HCT116 (cell line): ENCODE measurements around the gene JAG1. TPM values are rescaled to one million over a fixed set of nuclear protein-coding genes. Genes with fewer than 3 reads are reported as not detected.

Experiments used
- ATAC-seq: fragments of 200-7000 bp; cut with Tn5 transposase; 2 replicates; pipeline ENCODE4 v1.9.1; 2020; ENCODE audit warnings: mild to moderate bottlenecking, moderate library complexity
- BruUV-seq: library from RNA; stranded (reverse); fragments of 400-500 nt; replicated peaks from 2 replicates; lab custom pipeline; 2021; lab: Mats Ljungman, UMichigan
- CTCF ChIA-PET: fragments of 300-600 bp; sonication (Branson Sonifier 250); formaldehyde crosslinking; loops from one replicate; lab custom pipeline; 2021; ENCODE audit warnings: antibody characterized with exemption; lab: Charles Lee
- POLR2A ChIA-PET: fragments of 300-600, 350-600 bp; sonication (Branson Sonifier 250); formaldehyde crosslinking; loops from one replicate; lab custom pipeline; 2021; ENCODE audit warnings: antibody characterized with exemption; lab: Charles Lee
- RAD21 ChIA-PET, 2 experiments: fragments of 300-600 bp; sonication (Branson Sonifier 250); formaldehyde crosslinking; loops; one replicate each; lab custom pipeline; 2023; ENCODE audit warnings: low total read pairs in 2 of 2; ENCODE audit not compliant: uncharacterized antibody in 2 of 2, unreplicated experiment in 2 of 2, low non-redundant PET in 1 of 2; lab: Charles Lee
- DNase-seq: peaks from one replicate; pipeline ENCODE4 v3.0.0-alpha.2; 2010; ENCODE audit warnings: low read depth, low spot score
- H2AFZ ChIP-seq: fragments of 200-600 bp; shearing (Covaris generic), sonication (generic); 2 replicates; pipeline ENCODE4 v1.6.1; 2017; ENCODE audit warnings: low read depth, mixed run types, mixed read lengths, antibody characterized with exemption, low read length; ENCODE audit not compliant: poor library complexity, severe bottlenecking
- H3K27ac ChIP-seq: 2 replicates; pipeline ENCODE4 v1.5.1; 2012; ENCODE audit warnings: low read depth, low read length
- H3K27me3 ChIP-seq: fragments of 200-600 bp; sonication (generic); 2 replicates; pipeline ENCODE4 v1.6.1; 2016; ENCODE audit warnings: mixed run types, low read length, mixed read lengths; ENCODE audit not compliant: insufficient read depth
- H3K36me3 ChIP-seq, 2 experiments: fragments of 200-500 bp in 1 of 2; fragments of 200-600 bp in 1 of 2; sonication (Bioruptor generic) in 1 of 2; sonication (generic) in 1 of 2; 2 replicates each; pipeline versions ENCODE4 v1.5.1 to v1.6.1; 2014 to 2016; ENCODE audit warnings: low read length in 2 of 2, inconsistent platforms in 1 of 2, mixed read lengths in 1 of 2, mixed run types in 1 of 2; ENCODE audit not compliant: insufficient read depth in 2 of 2, control insufficient read depth in 1 of 2
- H3K4me1 ChIP-seq, 2 experiments: fragments of 200-600 bp in 1 of 2; sonication (generic) in 1 of 2; 2 replicates each; pipeline versions ENCODE4 v1.5.1 to v1.6.1; 2012 to 2017; ENCODE audit warnings: low read length in 2 of 2, inconsistent platforms in 1 of 2, mild to moderate bottlenecking in 1 of 2, mixed read lengths in 1 of 2, mixed run types in 1 of 2, moderate library complexity in 1 of 2; ENCODE audit not compliant: insufficient read depth in 2 of 2, control insufficient read depth in 1 of 2
- H3K4me2 ChIP-seq: fragments of 200-600 bp; sonication (generic); 2 replicates; pipeline ENCODE4 v1.6.1; 2017; ENCODE audit warnings: mixed run types, low read length, mixed read lengths
- H3K4me3 ChIP-seq, 2 experiments: fragments of 200-600 bp in 1 of 2; sonication (generic) in 1 of 2; replicated peaks in 1 of 2; 2 replicates each; pipeline ENCODE4 v1.5.1; 2011 to 2016; ENCODE audit warnings: low read length in 2 of 2, control low read depth in 1 of 2, low read depth in 1 of 2, mild to moderate bottlenecking in 1 of 2, mixed read lengths in 1 of 2, mixed run types in 1 of 2
- H3K79me2 ChIP-seq: fragments of 200-600 bp; sonication (generic); 2 replicates; pipeline ENCODE4 v1.6.1; 2017; ENCODE audit warnings: mild to moderate bottlenecking, mixed run types, low read length, moderate library complexity, mixed read lengths; ENCODE audit not compliant: insufficient read depth
- H3K9ac ChIP-seq: fragments of 200-600 bp; sonication (generic); 2 replicates; pipeline ENCODE4 v1.6.1; 2016; ENCODE audit warnings: low read length, mixed read lengths
- H3K9me2 ChIP-seq: fragments of 200-600 bp; sonication (generic), shearing (Covaris generic); 2 replicates; pipeline ENCODE4 v1.6.1; 2017; ENCODE audit warnings: mixed run types, mild to moderate bottlenecking, moderate library complexity; ENCODE audit not compliant: insufficient read depth
- H3K9me3 ChIP-seq, 2 experiments: fragments of 200-500 bp in 1 of 2; fragments of 200-600 bp in 1 of 2; sonication (Bioruptor generic) in 1 of 2; sonication (generic) in 1 of 2; 2 replicates each; pipeline ENCODE4 v1.6.1; 2014 to 2017; ENCODE audit warnings: low read length in 2 of 2, mixed read lengths in 2 of 2, inconsistent platforms in 1 of 2, low read depth in 1 of 2, mild to moderate bottlenecking in 1 of 2, mixed run types in 1 of 2, moderate library complexity in 1 of 2; ENCODE audit not compliant: control insufficient read depth in 1 of 2, insufficient read depth in 1 of 2
- H4K20me1 ChIP-seq: fragments of 200-600 bp; sonication (generic), shearing (Covaris generic); 2 replicates; pipeline ENCODE4 v1.6.1; 2017; ENCODE audit warnings: mixed run types, mild to moderate bottlenecking, moderate library complexity; ENCODE audit not compliant: insufficient read depth
- CEBPB ChIP-seq: IDR thresholded peaks from 2 replicates; pipeline ENCODE4 v1.6.1; 2012; ENCODE audit warnings: low read depth
- ELF1 ChIP-seq: IDR thresholded peaks from 2 replicates; pipeline ENCODE4 v1.6.1; 2012; ENCODE audit warnings: low read depth, borderline replicate concordance
- EZH2 ChIP-seq: fragments of 200-600 bp; sonication (generic); IDR thresholded peaks from 2 replicates; pipeline ENCODE4 v1.6.1; 2017; ENCODE audit warnings: antibody characterized with exemption, mixed run types
- EZH2phosphoT487 ChIP-seq: fragments of 200-600 bp; IDR thresholded peaks from 2 replicates; pipeline ENCODE4 v1.6.1; 2018; ENCODE audit warnings: antibody characterized with exemption, borderline replicate concordance
- JUND ChIP-seq: IDR thresholded peaks from 2 replicates; pipeline ENCODE4 v1.6.1; 2012
- POLR2AphosphoS5 ChIP-seq: IDR thresholded peaks from 2 replicates; pipeline ENCODE4 v1.6.1; 2011; ENCODE audit warnings: mild to moderate bottlenecking, low read depth, low read length, moderate library complexity
- YY1 ChIP-seq: IDR thresholded peaks from 2 replicates; pipeline ENCODE4 v1.6.1; 2011; ENCODE audit warnings: low read length, low read depth, moderate library complexity, mild to moderate bottlenecking; ENCODE audit not compliant: insufficient replicate concordance; ENCODE audit errors: extremely low read depth
- ZNF274 ChIP-seq: fragments of 200-500 bp; sonication (Bioruptor generic); IDR thresholded peaks from 2 replicates; pipeline ENCODE4 v1.6.1; 2014; ENCODE audit warnings: mild to moderate bottlenecking, low read depth, low read length, inconsistent platforms
- intact Hi-C: fragments of 100-400 bp; cut with micrococcal nuclease; formaldehyde crosslinking; loops from 2 replicates; pipeline ENCODE4 v1.10.0; 2022
- total RNA-seq: library from RNA; stranded (reverse); gene quantifications from one replicate; pipeline ENCODE4 v1.2.1, GENCODE V29; 2021; ENCODE audit not compliant: unreplicated experiment
- TF ChIP-seq, protein P1 (sequence below), 3 experiments: fragments of 200-600 bp in 1 of 3; sonication (generic) in 1 of 3; IDR thresholded peaks in 2 of 3; conservative IDR thresholded peaks in 1 of 3; 2 replicates each; pipeline ENCODE4 v1.5.1; 2012 to 2017; ENCODE audit warnings: low read depth in 2 of 3, low read length in 2 of 3, antibody characterized with exemption in 1 of 3, borderline replicate concordance in 1 of 3, control low read depth in 1 of 3, mild to moderate bottlenecking in 1 of 3, mixed read lengths in 1 of 3, mixed run types in 1 of 3, moderate library complexity in 1 of 3; ENCODE audit not compliant: insufficient read depth in 1 of 3

Gene JAG1
- total RNA-seq, 1 experiment from 2014 or later, result 31.9 TPM

DNA sequence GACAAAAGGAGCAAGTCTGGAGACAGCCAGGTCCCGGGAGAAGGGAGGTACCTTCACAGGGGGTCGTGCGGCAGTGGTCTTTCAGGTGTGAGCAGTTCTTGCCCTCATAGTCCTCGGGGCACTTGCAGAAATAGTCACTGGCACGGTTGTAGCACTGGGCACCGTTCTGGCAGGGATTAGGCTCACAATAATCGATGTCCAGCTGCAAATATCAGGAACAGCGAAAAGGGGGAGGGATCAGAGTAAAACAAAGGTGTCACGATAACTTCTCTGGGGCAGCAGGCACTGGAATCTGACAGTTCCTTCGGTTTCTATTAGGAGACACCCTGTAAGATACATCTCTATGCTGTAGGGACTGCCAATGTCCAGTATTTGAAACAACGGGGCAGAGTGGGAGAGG is 25.9 kb downstream of the JAG1 start:
- H3K9ac ChIP-seq, result no peak overlapping the region
- H4K20me1 ChIP-seq, result no peaks in the 10 kb centered on the region
- no peak overlapping the region for H2AFZ ChIP-seq
- H3K4me2 ChIP-seq, result no peak overlapping the region
- DNase-seq (no peak), ATAC-seq (no peak)
- ChIA-PET RAD21 (no interaction called here), POLR2A (no interaction called here), CTCF (no interaction called here)
- no peaks in the 10 kb centered on the region for H3K9me3 ChIP-seq
- H3K4me1 ChIP-seq, result no peaks in the 10 kb centered on the region
- H3K27me3 ChIP-seq, result no peaks in the 10 kb centered on the region
- H3K79me2 ChIP-seq, result no peaks in the 10 kb centered on the region
- no peak overlapping the region for H3K4me3 ChIP-seq
- peaks cover 39 to 89% of the 10 kb centered on the region in 2 experiments; a peak in 3 of 4 replicates for H3K36me3 ChIP-seq
- no peak overlapping the region for H3K27ac ChIP-seq
- no TSS peak for BruUV-seq
- TF ChIP-seq POLR2AphosphoS5 (no peak), EZH2 (no peak), EZH2phosphoT487 (no peak), ELF1 (no peak), JUND (no peak), ZNF274 (no peak), CEBPB (no peak), YY1 (no peak)
- TF ChIP-seq, protein P1, sequence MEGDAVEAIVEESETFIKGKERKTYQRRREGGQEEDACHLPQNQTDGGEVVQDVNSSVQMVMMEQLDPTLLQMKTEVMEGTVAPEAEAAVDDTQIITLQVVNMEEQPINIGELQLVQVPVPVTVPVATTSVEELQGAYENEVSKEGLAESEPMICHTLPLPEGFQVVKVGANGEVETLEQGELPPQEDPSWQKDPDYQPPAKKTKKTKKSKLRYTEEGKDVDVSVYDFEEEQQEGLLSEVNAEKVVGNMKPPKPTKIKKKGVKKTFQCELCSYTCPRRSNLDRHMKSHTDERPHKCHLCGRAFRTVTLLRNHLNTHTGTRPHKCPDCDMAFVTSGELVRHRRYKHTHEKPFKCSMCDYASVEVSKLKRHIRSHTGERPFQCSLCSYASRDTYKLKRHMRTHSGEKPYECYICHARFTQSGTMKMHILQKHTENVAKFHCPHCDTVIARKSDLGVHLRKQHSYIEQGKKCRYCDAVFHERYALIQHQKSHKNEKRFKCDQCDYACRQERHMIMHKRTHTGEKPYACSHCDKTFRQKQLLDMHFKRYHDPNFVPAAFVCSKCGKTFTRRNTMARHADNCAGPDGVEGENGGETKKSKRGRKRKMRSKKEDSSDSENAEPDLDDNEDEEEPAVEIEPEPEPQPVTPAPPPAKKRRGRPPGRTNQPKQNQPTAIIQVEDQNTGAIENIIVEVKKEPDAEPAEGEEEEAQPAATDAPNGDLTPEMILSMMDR (IDR thresholded peaks at IDR 0.05 in 2 of 3, conservative IDR thresholded peaks at IDR 0.05 in 1 of 3; ENCODE audit: borderline replicate concordance in 1 of 3, insufficient read depth in 1 of 3, low read depth in 2 of 3, low read length in 2 of 3), result no peak
- intact Hi-C loops, result loop anchor here (10.0 kb wide), 1 partner anchor 93 kb away; no protein-coding TSS in a partner anchor
- H3K9me2 ChIP-seq, result no peaks in the 10 kb centered on the region
